Suprapubic skin (tissue), 4 donors: ENCODE data around the gene TEKTIP1.

ENCODE experiments used
- CTCF ChIP-seq, 2 donors: fragments of 200-600 bp in 1 of 2; fragments of 450-650 bp in 1 of 2; sonication (generic) in 1 of 2; IDR thresholded peaks; one replicate each; pipeline ENCODE4 v1.5.1; 2016 to 2019; ENCODE audit warnings: antibody characterized with exemption in 2 of 2, mild to moderate bottlenecking in 1 of 2, moderate library complexity in 1 of 2
- EP300 ChIP-seq: sonication (generic); formaldehyde crosslinking; IDR thresholded peaks from one replicate; pipeline ENCODE4 v1.6.1; 2017; ENCODE audit warnings: antibody characterized with exemption
- POLR2A ChIP-seq, 2 donors: fragments of 450-650 bp; IDR thresholded peaks; one replicate each; pipeline ENCODE4 v1.6.1; 2017; ENCODE audit warnings: antibody characterized with exemption in 2 of 2, mild to moderate bottlenecking in 2 of 2, moderate library complexity in 2 of 2
- POLR2AphosphoS5 ChIP-seq, 3 donors: sonication (generic); formaldehyde crosslinking; IDR thresholded peaks; one replicate each; pipeline ENCODE4 v1.6.1; 2017; ENCODE audit warnings: antibody characterized with exemption in 3 of 3

GRCh38 chr19:3536429-3537100 is 2.4 kb upstream of the TEKTIP1 start:
- TF ChIP-seq CTCF (IDR thresholded peaks at IDR 0.05), result no peak
- TF ChIP-seq POLR2A (IDR thresholded peaks at IDR 0.05), result no peak
- no peak for TF ChIP-seq POLR2AphosphoS5 (IDR thresholded peaks at IDR 0.05)
- TF ChIP-seq EP300, result no peak
